Left lung (tissue), 10 donors: ENCODE measurements around the gene VPS13D. TPM values are rescaled to one million over a fixed set of nuclear protein-coding genes. Genes with fewer than 3 reads are reported as not detected.

Experiments used
- ATAC-seq: fragments of 200-7000 bp; cut with Tn5 transposase; one replicate; pipeline ENCODE4 v1.9.1; 2020; ENCODE audit warnings: moderate library complexity
- DNase-seq, 4 donors: peaks; one replicate each; pipeline ENCODE4 v3.0.0-alpha.2; 2013 to 2020
- H3K27ac ChIP-seq, 2 donors: fragments of 200-600 bp; sonication (generic) in 1 of 2; one replicate each; pipeline versions ENCODE4 v1.5.0 to v1.8.0; 2020 to 2021
- H3K27me3 ChIP-seq, 2 donors: fragments of 200-600 bp; sonication (generic) in 1 of 2; one replicate each; pipeline versions ENCODE4 v1.5.0 to v1.8.0; 2020 to 2021
- H3K36me3 ChIP-seq, 2 donors: fragments of 200-600 bp; sonication (generic) in 1 of 2; one replicate each; pipeline versions ENCODE4 v1.5.0 to v1.8.0; 2020 to 2021
- H3K4me1 ChIP-seq, 2 donors: fragments of 200-600 bp; one replicate each; pipeline ENCODE4 v1.8.0; 2021
- H3K4me3 ChIP-seq, 2 donors: fragments of 200-600 bp; sonication (generic) in 1 of 2; one replicate each; pipeline versions ENCODE4 v1.5.0 to v1.8.0; 2020 to 2021; ENCODE audit warnings: mild to moderate bottlenecking in 1 of 2
- H3K9me3 ChIP-seq, 2 donors: fragments of 200-600 bp; sonication (generic) in 1 of 2; one replicate each; pipeline versions ENCODE4 v1.5.0 to v1.8.0; 2020 to 2021
- intact Hi-C, 2 donors: fragments of 100-400 bp; cut with DNase I; formaldehyde crosslinking; loops; one replicate each; pipeline versions ENCODE4 v1.11.2 to v1.14.2; 2022
- polyA plus RNA-seq, 6 donors: library from polyadenylated mRNA; unstranded; fragments of 120-200 nt; gene quantifications; one replicate each; pipeline ENCODE4 v1.2.1, GENCODE V29; 2013; ENCODE audit not compliant: insufficient read length in 6 of 6
- total RNA-seq, 2 donors: library from RNA; stranded (reverse); fragmentation: NEBNext Ultra II Directional; extraction: Animal tissue kit (Norgen Biotek cat#: 25700); gene quantifications; one replicate each; pipeline ENCODE4 v1.2.1, GENCODE V29; 2021
- TF ChIP-seq, protein P1 (sequence below), 2 donors: fragments of 200-600 bp; sonication (generic) in 1 of 2; IDR thresholded peaks; one replicate each; pipeline versions ENCODE4 v1.5.0 to v1.8.0; 2021; ENCODE audit warnings: antibody characterized with exemption in 2 of 2
- donor health status: DM: no; HTN: yes; CAD: no.
- donor health status: DM: no; HTN: no; CAD: no.

The VPS13D gene
- total and polyA plus RNA-seq, 8 donors: 26.6 to 62.3 (median 30.2) TPM

DNA sequence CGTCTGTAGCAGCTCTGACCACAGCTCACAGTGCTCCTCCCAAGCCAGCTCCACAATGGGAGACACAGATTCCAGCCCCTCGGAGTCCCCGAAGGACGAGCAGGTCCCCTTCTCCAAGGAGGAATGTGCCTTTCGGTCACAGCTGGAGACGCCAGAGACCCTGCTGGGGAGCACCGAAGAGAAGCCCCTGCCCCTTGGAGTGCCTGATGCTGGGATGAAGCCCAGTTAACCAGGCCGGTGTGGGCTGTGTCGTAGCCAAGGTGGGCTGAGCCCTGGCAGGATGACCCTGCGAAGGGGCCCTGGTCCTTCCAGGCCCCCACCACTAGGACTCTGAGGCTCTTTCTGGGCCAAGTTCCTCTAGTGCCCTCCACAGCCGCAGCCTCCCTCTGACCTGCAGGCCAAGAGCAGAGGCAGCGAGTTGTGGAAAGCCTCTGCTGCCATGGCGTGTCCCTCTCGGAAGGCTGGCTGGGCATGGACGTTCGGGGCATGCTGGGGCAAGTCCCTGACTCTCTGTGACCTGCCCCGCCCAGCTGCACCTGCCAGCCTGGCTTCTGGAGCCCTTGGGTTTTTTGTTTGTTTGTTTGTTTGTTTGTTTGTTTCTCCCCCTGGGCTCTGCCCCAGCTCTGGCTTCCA, 22.9 kb upstream of the VPS13D start:
- TF ChIP-seq, protein P1, sequence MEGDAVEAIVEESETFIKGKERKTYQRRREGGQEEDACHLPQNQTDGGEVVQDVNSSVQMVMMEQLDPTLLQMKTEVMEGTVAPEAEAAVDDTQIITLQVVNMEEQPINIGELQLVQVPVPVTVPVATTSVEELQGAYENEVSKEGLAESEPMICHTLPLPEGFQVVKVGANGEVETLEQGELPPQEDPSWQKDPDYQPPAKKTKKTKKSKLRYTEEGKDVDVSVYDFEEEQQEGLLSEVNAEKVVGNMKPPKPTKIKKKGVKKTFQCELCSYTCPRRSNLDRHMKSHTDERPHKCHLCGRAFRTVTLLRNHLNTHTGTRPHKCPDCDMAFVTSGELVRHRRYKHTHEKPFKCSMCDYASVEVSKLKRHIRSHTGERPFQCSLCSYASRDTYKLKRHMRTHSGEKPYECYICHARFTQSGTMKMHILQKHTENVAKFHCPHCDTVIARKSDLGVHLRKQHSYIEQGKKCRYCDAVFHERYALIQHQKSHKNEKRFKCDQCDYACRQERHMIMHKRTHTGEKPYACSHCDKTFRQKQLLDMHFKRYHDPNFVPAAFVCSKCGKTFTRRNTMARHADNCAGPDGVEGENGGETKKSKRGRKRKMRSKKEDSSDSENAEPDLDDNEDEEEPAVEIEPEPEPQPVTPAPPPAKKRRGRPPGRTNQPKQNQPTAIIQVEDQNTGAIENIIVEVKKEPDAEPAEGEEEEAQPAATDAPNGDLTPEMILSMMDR (IDR thresholded peaks at IDR 0.05): no peak
- Histone ChIP-seq H3K27ac (no peak overlapping the region), H3K27me3 (no peaks in the 10 kb centered on the region), H3K36me3 (peaks cover 0 to 69% of the 10 kb centered on the region in 2 donors), H3K4me1 (peaks cover 0 to 19% of the 10 kb centered on the region in 2 donors), H3K9me3 (no peaks in the 10 kb centered on the region), H3K4me3 (no peak overlapping the region)
- ATAC-seq (no peak), DNase-seq (no peak)
- intact Hi-C loops: loop anchor here in 1 of 2 donors (5.0 kb wide), 1 partner anchor 80 kb away; no protein-coding TSS in a partner anchor

DNA sequence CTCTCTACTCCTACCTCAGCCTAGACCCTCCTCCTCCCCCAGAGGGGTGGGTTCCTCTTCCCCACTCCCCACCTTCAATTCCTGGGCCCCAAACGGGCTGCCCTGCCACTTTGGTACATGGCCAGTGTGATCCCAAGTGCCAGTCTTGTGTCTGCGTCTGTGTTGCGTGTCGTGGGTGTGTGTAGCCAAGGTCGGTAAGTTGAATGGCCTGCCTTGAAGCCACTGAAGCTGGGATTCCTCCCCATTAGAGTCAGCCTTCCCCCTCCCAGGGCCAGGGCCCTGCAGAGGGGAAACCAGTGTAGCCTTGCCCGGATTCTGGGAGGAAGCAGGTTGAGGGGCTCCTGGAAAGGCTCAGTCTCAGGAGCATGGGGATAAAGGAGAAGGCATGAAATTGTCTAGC, 21.6 kb upstream of the VPS13D start:
- intact Hi-C loops: loop anchor here (2.0 to 5.0 kb wide), 2 partner anchors 81 to 83 kb away; no protein-coding TSS in a partner anchor
- Histone ChIP-seq H3K4me3 (no peak overlapping the region), H3K4me1 (peaks cover 0 to 19% of the 10 kb centered on the region in 2 donors), H3K27me3 (no peaks in the 10 kb centered on the region), H3K9me3 (no peaks in the 10 kb centered on the region), H3K27ac (peak overlapping the region in 1 of 2 donors; percentile 25), H3K36me3 (peaks cover 0 to 55% of the 10 kb centered on the region in 2 donors)
- DNase-seq (no peak), ATAC-seq (no peak)
- TF ChIP-seq, protein P1 (IDR thresholded peaks at IDR 0.05): no peak

DNA sequence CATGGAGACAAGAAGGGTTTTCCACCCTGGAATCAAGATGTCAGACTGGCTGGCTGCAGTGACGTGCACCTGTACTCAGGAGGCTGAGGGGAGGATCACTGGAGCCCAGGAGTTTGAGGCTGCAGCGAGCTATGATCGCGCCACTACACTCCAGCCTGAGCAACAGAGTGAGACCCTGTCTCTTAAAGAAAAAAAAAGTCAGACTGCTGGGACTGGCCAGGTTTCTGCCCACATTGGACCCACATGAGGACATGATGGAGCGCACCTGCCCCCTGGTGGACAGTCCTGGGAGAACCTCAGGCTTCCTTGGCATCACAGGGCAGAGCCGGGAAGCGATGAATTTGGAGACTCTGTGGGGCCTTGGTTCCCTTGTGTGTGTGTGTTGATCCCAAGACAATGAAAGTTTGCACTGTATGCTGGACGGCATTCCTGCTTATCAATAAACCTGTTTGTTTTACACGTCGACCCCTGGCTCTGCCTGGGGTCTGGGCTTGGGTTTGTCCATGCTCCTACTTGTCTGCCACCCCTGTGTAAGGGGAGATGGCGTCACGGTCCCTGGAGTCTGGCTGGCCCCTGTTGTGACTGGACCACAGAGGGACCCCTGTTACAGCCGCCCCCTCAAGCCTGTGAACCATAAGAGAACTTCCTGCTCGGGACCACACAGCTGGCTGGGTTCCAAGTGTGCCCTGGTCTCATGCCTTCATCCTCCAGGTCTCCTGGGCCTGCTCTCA, 20.9 kb upstream of the VPS13D start:
- H3K27me3 ChIP-seq: no peaks in the 10 kb centered on the region
- peak; percentile 78 to 92 (median 84) for DNase-seq
- peak; percentile 94 for ATAC-seq
- peaks cover 0 to 19% of the 10 kb centered on the region in 2 donors for H3K4me1 ChIP-seq
- H3K36me3 ChIP-seq: peaks cover 0 to 49% of the 10 kb centered on the region in 2 donors
- H3K27ac ChIP-seq: peak overlapping the region in 1 of 2 donors; percentile 25
- intact Hi-C loops: loop anchor here (2.0 to 5.0 kb wide), 2 partner anchors 82 to 84 kb away; no protein-coding TSS in a partner anchor
- no peak overlapping the region for H3K4me3 ChIP-seq
- TF ChIP-seq, protein P1 (IDR thresholded peaks at IDR 0.05): peak; percentile 91 to 98
- H3K9me3 ChIP-seq: no peaks in the 10 kb centered on the region

DNA sequence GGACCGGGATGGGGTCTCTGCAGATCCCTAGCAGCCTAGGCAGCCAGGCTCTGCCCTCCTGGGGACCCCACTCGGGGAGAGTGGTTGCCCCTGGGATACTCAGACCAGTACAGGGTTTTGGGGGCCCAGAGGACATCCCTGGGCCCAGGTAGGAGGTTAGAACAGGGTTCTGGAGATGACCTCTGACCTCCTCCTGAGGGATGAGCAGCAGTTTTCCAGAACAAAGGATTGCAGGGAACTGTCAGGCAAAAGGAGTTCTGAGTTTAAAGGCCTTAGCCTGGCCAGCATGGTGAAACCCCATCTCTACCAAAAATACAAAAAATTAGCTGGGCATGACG, 20.4 kb upstream of the VPS13D start:
- H3K4me1 ChIP-seq: peaks cover 0 to 19% of the 10 kb centered on the region in 2 donors
- no peaks in the 10 kb centered on the region for H3K9me3 ChIP-seq
- DNase-seq: no peak
- H3K4me3 ChIP-seq: no peak overlapping the region
- TF ChIP-seq, protein P1 (IDR thresholded peaks at IDR 0.05): no peak
- peak; percentile 3 for ATAC-seq
- intact Hi-C loops: loop anchor here (2.0 to 5.0 kb wide), 2 partner anchors 82 to 85 kb away; no protein-coding TSS in a partner anchor
- H3K36me3 ChIP-seq: peaks cover 0 to 43% of the 10 kb centered on the region in 2 donors
- no peak overlapping the region for H3K27ac ChIP-seq
- no peaks in the 10 kb centered on the region for H3K27me3 ChIP-seq
